Upper lobe of left lung (tissue), 4 donors: ENCODE data around the gene CLDN1.

ENCODE experiments used
- POLR2A ChIP-seq, 4 donors: fragments of 450-650 bp; IDR thresholded peaks; one replicate each; pipeline ENCODE4 v1.5.1; 2016 to 2017; ENCODE audit warnings: antibody characterized with exemption in 4 of 4, mild to moderate bottlenecking in 2 of 4
- TF ChIP-seq, protein P1 (sequence below), 6 experiments: fragments of 450-650 bp in 4 of 6; fragments of 200-600 bp in 2 of 6; sonication (generic) in 2 of 6; IDR thresholded peaks; one replicate each; pipeline ENCODE4 v1.5.1; 2016 to 2019; ENCODE audit warnings: antibody characterized with exemption in 6 of 6

DNA sequence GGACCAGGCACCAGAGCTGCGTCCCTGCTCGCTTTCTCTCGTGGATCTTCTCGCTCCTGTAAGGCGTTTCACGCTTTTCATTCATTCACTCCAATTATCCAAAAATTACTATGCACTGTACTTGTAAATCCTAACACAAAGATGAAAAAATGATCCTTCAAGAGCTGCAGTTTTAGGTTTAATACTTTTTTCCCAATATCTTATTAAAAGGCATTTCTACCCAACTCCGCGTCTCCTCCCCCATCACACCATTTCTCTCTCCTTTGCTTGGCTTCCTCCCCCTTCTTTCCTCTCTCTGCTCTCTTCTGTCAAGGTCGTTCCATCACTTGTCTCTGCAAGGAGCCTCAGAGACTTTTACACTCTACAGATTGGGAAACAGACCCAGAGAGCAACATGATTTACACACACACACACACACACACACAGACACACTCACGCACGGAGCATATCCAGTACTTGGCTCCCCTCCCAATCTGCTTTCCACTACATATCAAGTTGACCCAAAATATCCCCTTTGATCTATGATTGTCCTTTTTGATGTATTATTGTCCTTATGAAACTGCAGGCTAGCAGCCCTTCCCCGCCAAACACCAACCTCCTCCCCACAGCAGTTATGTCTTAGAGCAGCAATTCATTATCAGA, 479 bp upstream of the CLDN1 start:
- TF ChIP-seq, protein P1, sequence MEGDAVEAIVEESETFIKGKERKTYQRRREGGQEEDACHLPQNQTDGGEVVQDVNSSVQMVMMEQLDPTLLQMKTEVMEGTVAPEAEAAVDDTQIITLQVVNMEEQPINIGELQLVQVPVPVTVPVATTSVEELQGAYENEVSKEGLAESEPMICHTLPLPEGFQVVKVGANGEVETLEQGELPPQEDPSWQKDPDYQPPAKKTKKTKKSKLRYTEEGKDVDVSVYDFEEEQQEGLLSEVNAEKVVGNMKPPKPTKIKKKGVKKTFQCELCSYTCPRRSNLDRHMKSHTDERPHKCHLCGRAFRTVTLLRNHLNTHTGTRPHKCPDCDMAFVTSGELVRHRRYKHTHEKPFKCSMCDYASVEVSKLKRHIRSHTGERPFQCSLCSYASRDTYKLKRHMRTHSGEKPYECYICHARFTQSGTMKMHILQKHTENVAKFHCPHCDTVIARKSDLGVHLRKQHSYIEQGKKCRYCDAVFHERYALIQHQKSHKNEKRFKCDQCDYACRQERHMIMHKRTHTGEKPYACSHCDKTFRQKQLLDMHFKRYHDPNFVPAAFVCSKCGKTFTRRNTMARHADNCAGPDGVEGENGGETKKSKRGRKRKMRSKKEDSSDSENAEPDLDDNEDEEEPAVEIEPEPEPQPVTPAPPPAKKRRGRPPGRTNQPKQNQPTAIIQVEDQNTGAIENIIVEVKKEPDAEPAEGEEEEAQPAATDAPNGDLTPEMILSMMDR (IDR thresholded peaks at IDR 0.05): no peak
- TF ChIP-seq POLR2A (IDR thresholded peaks at IDR 0.05): no peak
